Measurements from ENCODE around the gene ZXDC.

Gene ZXDC

DNA sequence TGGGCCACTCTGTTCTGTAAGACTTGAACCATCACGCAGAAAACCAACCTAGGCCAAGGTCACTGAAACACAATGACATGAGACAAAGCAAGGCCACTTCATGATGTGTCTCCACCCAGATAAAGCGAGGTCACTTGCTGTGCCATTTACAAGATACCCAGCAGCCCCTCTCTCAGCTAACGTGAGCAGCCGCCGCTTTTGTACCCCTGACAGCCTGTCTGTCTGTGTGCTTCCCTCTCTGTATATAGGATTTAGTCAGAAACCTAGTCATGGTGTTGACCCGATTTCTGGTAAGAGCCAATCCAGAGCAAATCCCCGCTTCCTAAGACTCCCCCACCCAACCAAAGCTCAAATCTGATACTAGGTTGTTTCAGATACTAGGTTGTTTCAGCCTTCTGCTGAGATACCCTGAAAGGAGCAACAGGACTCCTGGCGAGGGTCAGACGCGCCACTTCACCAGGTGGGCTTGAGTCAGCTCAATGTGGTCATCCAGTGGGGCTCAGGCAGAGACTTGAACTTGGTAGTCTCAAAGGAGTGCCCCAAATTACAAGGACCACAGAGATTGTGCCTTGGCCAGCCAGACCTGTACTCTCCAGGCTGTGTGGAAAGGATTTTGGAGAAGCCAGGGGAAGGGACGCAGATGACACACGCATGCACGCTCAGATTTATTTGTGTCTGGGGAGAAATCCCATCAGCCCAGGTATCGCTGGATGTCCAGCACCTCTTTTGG, 3.1 kb upstream of the ZXDC start:
- no peaks in the 10 kb centered on the region for H3K27me3 ChIP-seq (ENCODE audit: insufficient read depth, poor library complexity, severe bottlenecking)
- DNase-seq (ENCODE audit: low read depth in 1 of 2, low spot score in 1 of 2) = no peak
- H3K27ac ChIP-seq (replicated peaks) = no peak overlapping the region
- TF ChIP-seq, protein P1, sequence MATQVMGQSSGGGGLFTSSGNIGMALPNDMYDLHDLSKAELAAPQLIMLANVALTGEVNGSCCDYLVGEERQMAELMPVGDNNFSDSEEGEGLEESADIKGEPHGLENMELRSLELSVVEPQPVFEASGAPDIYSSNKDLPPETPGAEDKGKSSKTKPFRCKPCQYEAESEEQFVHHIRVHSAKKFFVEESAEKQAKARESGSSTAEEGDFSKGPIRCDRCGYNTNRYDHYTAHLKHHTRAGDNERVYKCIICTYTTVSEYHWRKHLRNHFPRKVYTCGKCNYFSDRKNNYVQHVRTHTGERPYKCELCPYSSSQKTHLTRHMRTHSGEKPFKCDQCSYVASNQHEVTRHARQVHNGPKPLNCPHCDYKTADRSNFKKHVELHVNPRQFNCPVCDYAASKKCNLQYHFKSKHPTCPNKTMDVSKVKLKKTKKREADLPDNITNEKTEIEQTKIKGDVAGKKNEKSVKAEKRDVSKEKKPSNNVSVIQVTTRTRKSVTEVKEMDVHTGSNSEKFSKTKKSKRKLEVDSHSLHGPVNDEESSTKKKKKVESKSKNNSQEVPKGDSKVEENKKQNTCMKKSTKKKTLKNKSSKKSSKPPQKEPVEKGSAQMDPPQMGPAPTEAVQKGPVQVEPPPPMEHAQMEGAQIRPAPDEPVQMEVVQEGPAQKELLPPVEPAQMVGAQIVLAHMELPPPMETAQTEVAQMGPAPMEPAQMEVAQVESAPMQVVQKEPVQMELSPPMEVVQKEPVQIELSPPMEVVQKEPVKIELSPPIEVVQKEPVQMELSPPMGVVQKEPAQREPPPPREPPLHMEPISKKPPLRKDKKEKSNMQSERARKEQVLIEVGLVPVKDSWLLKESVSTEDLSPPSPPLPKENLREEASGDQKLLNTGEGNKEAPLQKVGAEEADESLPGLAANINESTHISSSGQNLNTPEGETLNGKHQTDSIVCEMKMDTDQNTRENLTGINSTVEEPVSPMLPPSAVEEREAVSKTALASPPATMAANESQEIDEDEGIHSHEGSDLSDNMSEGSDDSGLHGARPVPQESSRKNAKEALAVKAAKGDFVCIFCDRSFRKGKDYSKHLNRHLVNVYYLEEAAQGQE (IDR thresholded peaks at IDR 0.05; ENCODE audit: insufficient replicate concordance, low read depth) = no peak
- no peak for TF ChIP-seq POLR2AphosphoS5 (IDR thresholded peaks at IDR 0.05; ENCODE audit: low read depth)
- TF ChIP-seq SPI1 (IDR thresholded peaks at IDR 0.05; ENCODE audit: borderline replicate concordance, low read depth) = no peak
- no peak for TF ChIP-seq GABPA (IDR thresholded peaks at IDR 0.05; ENCODE audit: low read depth)
- TF ChIP-seq, protein P2, sequence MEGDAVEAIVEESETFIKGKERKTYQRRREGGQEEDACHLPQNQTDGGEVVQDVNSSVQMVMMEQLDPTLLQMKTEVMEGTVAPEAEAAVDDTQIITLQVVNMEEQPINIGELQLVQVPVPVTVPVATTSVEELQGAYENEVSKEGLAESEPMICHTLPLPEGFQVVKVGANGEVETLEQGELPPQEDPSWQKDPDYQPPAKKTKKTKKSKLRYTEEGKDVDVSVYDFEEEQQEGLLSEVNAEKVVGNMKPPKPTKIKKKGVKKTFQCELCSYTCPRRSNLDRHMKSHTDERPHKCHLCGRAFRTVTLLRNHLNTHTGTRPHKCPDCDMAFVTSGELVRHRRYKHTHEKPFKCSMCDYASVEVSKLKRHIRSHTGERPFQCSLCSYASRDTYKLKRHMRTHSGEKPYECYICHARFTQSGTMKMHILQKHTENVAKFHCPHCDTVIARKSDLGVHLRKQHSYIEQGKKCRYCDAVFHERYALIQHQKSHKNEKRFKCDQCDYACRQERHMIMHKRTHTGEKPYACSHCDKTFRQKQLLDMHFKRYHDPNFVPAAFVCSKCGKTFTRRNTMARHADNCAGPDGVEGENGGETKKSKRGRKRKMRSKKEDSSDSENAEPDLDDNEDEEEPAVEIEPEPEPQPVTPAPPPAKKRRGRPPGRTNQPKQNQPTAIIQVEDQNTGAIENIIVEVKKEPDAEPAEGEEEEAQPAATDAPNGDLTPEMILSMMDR (IDR thresholded peaks at IDR 0.05; ENCODE audit: insufficient read depth, low read length) = no peak
- no peak overlapping the region for H3K4me3 ChIP-seq (replicated peaks; ENCODE audit: insufficient read depth, low read length)

DNA sequence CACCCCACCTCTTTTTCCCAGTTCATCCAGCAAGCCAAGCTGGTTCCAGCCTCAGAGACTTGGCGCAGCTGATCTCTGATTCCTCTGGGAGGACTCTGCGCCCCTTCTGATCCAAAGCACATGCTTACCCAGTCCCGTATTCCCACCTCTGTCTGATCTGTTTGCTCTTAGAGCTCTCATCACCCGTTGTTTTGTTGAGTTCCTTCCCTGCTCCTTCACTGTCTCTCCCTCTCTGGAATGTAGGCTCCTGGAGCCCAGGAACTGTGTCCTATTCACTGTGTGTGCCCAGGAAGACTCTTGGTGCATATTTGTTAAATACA, 1.3 kb upstream of the ZXDC start:
- no peaks in the 10 kb centered on the region for H3K27me3 ChIP-seq (ENCODE audit: insufficient read depth, poor library complexity, severe bottlenecking)
- no peak overlapping the region for H3K4me3 ChIP-seq (replicated peaks; ENCODE audit: insufficient read depth, low read length)
- H3K27ac ChIP-seq (replicated peaks) = no peak overlapping the region
- no peak for DNase-seq (ENCODE audit: low read depth in 1 of 2, low spot score in 1 of 2)
- TF ChIP-seq, protein P2 (IDR thresholded peaks at IDR 0.05; ENCODE audit: insufficient read depth, low read length) = no peak
- no peak for TF ChIP-seq POLR2AphosphoS5 (IDR thresholded peaks at IDR 0.05; ENCODE audit: low read depth)
- TF ChIP-seq GABPA (IDR thresholded peaks at IDR 0.05; ENCODE audit: low read depth) = no peak
- TF ChIP-seq SPI1 (IDR thresholded peaks at IDR 0.05; ENCODE audit: borderline replicate concordance, low read depth) = no peak
- TF ChIP-seq, protein P1 (IDR thresholded peaks at IDR 0.05; ENCODE audit: insufficient replicate concordance, low read depth) = no peak

DNA sequence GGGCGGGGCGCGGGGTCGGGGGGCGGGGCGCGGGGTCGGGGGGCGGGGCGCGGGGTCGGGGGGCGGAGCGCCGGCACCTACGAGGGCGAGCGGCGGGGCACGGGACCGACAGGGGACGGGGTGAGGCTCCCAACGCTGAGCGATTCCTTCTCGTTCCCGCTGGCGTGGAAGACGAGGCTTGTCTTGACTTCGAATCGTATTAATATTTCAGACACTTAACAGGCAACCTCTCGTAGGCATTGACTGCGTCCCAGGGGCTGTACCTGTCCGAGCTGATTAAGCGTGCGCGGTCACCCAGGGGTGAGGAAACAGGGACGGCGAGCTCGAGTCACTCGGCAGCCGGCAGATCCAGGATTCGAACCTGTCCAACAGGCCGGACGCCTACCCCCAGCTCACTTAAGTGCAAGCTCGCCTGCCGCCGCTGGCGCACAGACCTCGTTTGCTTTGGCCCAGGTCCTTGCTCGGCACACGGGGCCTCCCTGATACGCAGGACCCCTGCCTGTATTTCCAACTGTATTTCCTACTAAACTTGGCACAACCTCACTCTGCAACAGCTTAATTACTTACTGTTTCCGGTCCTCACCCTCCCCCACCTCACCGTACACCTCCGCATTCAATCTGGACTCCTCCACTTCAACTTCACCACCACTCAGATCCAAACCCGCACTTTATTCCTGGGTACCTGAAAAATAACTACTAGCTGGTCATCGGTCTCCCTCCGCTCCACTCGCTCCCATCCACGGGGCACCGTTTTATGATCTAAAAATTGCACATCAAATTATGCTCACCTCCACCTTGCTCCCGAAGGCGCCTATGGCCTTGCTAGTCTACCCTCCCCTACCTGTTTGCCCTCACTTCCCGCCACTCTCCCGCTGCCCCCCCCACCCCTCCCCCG, 722 bp upstream of the ZXDC start:
- DNase-seq (ENCODE audit: low read depth in 1 of 2, low spot score in 1 of 2) = peak; percentile 44 to 45
- Histone ChIP-seq H3K27me3 (ENCODE audit: insufficient read depth, poor library complexity, severe bottlenecking) (no peaks in the 10 kb centered on the region), H3K4me3 (replicated peaks; ENCODE audit: insufficient read depth, low read length) (peak overlapping the region; percentile 56), H3K27ac (replicated peaks) (peak overlapping the region; percentile 81)
- TF ChIP-seq GABPA (IDR thresholded peaks at IDR 0.05; ENCODE audit: low read depth) = no peak
- TF ChIP-seq, protein P1 (IDR thresholded peaks at IDR 0.05; ENCODE audit: insufficient replicate concordance, low read depth) = no peak
- TF ChIP-seq POLR2AphosphoS5 (IDR thresholded peaks at IDR 0.05; ENCODE audit: low read depth) = peak; percentile 58
- TF ChIP-seq, protein P2 (IDR thresholded peaks at IDR 0.05; ENCODE audit: insufficient read depth, low read length) = no peak
- TF ChIP-seq SPI1 (IDR thresholded peaks at IDR 0.05; ENCODE audit: borderline replicate concordance, low read depth) = no peak
